ENCODE data around the gene AGPS.
"Not testable (repeated sequence)": the region's sequence is repeated elsewhere in the genome, so short reads cannot be mapped to it uniquely, and the experiment has no call there.

AGPS gene

GRCh38 chr2:177424120-177424519, 31.5 kb downstream of the AGPS start:
- not testable (repeated sequence) for DNase-seq

DNA sequence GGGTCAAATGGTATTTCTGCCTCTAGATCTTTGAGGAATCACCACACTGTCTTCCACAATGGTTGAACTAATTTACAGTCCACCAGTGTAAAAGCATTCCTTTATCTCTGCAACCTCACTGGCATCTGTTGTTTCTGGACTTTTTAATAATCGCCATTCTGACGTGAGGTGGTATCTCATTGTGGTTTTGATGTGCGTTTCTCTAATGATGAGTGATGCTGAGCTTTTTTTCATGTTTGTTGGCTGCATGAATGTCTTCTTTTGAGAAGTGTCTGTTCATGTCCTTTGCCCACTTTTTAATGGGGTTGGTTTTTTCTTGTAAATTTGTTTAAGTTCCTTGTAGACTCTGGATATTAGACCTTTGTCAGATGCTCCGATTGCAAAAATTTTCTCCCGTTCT, 32.0 kb downstream of the AGPS start:
- DNase-seq: not testable (repeated sequence)

- DNase-seq: no peak
Observed at GRCh38 chr2:177427316-177427715, 34.7 kb downstream of the AGPS start.

DNA sequence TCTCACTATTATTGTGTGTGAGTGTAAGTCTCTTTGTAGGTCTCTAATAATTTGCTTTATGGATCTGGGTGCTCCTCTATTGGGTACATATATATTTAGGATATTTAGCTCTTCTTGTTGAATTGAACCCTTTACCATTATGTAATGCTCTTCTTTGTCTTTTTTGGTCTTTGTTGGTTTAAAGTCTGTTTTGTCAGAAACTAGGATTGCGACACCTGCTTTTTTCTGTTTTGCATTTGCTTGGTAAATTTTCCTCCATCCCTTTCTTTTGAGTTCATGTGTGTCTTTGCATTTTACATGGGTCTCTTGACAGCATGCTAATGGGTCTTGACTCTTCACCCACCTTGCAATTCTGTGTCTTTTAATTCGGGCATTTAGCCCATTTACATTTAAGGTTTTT, 35.4 kb downstream of the AGPS start:
- DNase-seq: not testable (repeated sequence)

GRCh38 chr2:177429688-177430325, 37.2 kb downstream of the AGPS start:
- no peak for DNase-seq

DNA sequence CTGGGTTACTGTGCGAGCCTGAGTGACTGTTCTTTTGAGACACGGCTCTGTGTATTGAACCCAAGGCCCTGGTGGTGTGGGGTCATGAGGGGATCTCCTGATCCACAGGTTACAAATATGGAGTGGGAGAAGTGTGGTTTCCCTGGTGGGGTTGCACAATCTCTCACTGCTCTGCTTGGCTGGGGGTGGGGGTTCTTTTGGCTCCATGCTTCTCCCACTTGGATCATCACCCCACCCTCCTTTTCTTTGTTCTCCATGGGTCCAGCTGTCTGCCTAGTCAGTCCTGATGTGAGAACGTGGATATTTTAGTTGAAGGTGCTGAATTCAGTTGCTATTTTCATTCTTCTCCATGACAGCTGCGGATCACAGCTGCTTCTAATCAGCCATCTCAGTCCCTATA, 37.8 kb downstream of the AGPS start:
- no peak for DNase-seq

GRCh38 chr2:177431111-177431725, 38.6 kb downstream of the AGPS start:
- not testable (repeated sequence) for DNase-seq

DNA sequence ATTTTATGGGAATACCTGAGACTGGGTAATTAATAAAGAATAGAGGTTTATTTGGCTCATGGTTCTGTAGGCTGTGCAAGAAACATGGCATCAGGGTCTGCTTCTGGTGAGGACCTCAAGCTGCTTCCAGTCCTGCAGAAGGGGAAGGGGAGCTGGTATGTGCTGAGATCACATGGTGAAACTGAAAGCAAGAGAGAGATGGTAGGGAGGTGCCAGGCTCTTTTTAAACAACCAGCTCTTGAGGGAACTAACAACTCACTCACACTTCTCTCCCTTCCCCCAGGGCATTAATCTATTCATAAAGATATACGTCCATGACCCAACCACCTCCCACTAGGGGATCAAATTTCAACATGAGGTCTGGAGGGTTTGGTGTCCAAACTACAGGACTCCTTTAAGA, 40.1 kb downstream of the AGPS start:
- no peak for DNase-seq

- no peak for DNase-seq
Observed at GRCh38 chr2:177433402-177433801, 40.8 kb downstream of the AGPS start.

GRCh38 chr2:177434475-177434874, 41.9 kb downstream of the AGPS start:
- DNase-seq: no peak

DNA sequence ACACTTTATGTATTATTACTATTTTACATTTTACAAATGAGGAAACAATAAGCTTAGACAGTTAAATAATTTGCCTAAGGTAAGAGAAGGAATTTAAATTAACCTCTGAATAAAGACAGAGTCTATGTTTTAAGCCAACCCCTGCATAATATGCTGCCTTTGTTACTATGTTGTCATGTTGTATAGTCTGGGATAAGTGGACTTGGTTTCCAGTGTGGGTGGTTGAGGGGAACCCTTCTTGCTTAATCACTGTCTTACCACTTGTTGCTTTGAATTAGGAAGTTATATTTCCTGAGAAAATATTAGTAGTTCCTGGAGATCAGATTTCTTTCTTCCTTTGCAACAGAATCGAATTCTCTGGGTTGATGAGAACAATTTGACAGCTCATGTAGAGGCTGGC, 52.6 kb downstream of the AGPS start:
- DNase-seq: no peak

- DNase-seq: no peak
Observed at GRCh38 chr2:177448031-177448430, 55.5 kb downstream of the AGPS start.

- no peak for DNase-seq
Observed at GRCh38 chr2:177449159-177449558, 56.6 kb downstream of the AGPS start.

GRCh38 chr2:177455187-177455586, 62.6 kb downstream of the AGPS start:
- no peak for DNase-seq

- DNase-seq: not testable (repeated sequence)
Observed at GRCh38 chr2:177459756-177460155, 67.2 kb downstream of the AGPS start.

DNA sequence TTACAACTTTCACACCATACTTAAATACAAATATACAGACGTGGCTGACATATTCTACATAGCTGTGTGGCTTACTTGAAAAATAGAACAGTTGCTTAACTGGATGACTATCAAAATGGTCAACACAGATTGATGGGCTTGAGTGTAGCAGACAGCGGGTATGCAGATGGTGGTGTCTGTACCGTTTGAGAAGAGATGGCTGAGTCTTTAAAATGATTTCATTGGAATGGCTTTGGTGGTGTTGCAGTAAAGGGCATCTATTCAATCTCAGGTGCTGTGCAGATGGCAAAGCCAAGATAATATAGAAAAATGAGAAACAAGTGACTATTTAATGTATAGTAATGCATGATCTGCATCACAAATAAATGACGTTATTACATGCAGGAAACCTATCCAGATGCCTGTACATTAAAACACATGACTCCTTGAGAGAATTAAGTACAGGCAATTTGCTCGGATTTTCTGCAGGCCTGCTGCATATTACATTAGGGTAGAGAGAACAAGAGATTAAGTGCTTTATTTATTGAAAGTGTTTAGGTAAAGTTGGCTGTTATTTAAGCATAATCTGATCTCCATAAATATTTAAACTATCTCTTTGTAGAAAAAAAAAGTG, 68.5 kb downstream of the AGPS start:
- no peak for DNase-seq

DNA sequence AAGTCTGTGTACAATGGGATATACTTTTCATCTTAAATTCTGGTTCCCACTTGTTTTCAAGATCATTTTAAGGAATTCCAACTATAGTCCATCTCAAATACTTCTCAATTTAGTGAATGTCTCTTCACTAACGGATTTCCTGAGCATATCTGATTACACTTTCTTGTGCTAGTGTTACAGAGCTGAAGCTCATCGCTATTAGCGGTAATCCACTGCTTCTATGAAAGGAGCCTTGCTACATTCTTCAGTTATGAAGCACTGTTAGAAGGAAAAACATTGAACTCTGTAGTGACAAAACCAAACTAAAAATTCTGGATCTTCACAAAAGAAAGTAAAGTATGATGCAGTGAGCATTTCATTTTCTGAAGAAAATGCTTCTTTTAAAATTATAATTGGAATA, 72.0 kb downstream of the AGPS start:
- no peak for DNase-seq

GRCh38 chr2:177465400-177466138, 73.0 kb downstream of the AGPS start:
- no peak for DNase-seq

- no peak for DNase-seq
Observed at GRCh38 chr2:177466337-177467195, 74.0 kb downstream of the AGPS start.

- no peak for DNase-seq
Observed at GRCh38 chr2:177467646-177468045, 75.1 kb downstream of the AGPS start.

DNA sequence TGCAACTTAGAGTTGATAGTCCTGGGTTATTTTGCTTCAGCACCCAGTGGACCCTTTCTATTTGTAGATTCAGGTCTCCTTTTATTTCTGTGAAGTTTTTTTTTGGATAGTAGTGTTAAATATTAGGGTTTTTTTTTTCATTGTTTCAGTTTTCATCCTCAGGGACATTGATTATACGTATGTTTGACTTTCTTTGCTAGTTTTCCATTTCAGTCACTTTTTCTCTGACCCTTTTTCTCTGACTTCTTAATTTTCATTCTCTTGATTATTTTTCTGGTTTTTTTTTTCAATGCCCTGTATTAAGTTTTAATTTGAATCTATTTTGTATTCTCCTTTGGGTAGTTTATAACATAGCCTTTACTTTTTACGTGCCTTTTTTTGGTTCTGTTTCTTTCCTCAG, 79.4 kb downstream of the AGPS start:
- no peak for DNase-seq

- DNase-seq: no peak
Observed at GRCh38 chr2:177474301-177474700, 81.7 kb downstream of the AGPS start.

- DNase-seq: no peak
Observed at GRCh38 chr2:177474998-177475397, 82.4 kb downstream of the AGPS start.

Data from DMS153 (cell line).